ENCODE measurements around the gene HTRA3.
"Not testable (repeated sequence)": the region's sequence is repeated elsewhere in the genome, so short reads cannot be mapped to it uniquely, and the experiment has no call there.

Gene HTRA3

GRCh38 chr4:8332038-8332857 is 62.7 kb downstream of the HTRA3 start:
- no peak for DNase-seq

- no peak for DNase-seq
Observed at GRCh38 chr4:8332891-8333331, 63.4 kb downstream of the HTRA3 start.

DNA sequence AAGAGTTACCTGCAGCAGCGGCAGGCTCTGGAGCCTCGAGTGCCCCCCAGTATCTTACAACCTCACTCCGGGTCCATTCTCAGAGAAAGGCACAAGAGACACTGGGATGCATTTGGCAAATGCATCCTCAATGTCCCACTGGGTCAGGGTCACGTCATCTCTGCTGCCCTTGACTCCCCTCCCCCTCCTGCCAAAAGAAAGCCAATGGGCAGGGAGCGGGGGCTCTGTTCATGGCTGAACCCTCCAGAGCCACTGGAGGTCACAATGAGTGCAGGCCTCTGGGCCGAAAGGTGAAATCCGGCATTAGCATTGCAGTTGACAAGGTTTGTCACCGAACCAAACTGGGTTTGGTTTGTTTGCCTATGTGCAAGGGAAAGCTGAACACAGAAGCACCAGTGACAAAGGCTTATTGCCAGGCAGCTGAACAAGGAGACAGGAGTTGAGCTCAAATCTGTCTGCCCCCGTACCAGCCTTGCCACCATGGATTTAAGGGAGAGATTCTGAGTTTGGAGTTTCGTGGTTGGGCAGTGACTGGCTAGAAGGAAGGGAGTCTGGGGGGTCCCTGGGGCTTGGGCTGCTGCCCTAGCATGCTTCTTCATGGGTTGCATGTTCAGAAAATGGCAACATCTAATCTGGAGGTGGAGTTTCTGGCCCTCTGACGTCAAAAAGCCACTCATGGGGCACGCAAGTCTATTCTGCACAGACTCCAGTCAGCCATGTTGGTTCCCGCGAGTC is 64.3 kb downstream of the HTRA3 start:
- no peak for DNase-seq

- no peak for DNase-seq
Observed at GRCh38 chr4:8334786-8335460, 65.4 kb downstream of the HTRA3 start.

GRCh38 chr4:8335848-8336247 is 66.3 kb downstream of the HTRA3 start:
- DNase-seq = no peak

- DNase-seq = no peak
Observed at GRCh38 chr4:8336412-8337075, 67.0 kb downstream of the HTRA3 start.

DNA sequence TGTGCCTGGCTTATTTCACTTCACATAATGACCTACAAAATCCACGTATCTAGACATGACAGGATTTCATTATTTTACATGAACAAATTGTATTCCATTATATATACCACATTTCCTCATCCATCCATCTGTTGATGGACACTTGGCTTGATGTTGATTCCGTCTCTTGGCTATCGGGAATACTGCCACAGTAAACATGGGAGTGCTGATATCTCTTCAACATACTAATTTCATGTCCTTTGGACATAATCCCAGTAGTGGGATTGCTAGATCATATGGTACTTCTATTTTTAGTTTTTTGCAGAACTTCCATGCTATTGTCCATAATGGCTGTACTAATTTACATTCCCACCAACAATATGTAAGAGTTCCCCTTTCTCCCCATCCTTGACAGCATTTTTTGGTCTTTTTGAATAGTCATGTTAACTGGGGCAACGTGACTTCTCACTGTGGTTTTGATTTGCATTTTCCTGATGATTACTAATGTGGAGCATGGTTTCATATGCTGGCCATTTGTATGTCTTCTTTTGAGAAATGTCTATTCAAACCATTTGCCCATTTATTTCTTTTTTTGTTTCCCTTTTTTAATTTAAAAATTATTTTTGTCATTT is 68.9 kb downstream of the HTRA3 start:
- no peak for DNase-seq

- DNase-seq = no peak
Observed at GRCh38 chr4:8340781-8341241, 71.3 kb downstream of the HTRA3 start.

GRCh38 chr4:8341281-8341680 is 71.7 kb downstream of the HTRA3 start:
- not testable (repeated sequence) for DNase-seq

DNA sequence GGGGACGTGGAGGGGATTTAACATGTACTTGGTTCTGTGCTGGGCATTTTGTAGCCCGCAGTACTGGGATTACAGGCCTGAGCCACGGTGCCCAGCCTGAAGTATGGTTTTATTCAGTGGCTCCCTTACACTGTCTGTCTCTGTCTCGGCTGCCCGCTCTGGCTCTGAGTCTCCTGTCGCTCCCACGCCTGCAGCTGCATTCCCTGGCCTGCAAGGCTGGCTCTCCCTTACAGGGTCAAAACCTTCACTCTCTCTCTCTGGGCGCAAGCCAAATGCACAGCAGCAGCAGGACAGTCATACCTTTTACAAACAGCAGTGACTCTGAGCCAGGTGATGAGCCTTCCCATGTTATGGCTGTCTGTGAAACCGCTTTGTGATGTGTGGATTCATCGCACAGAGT is 72.1 kb downstream of the HTRA3 start:
- DNase-seq = no peak

- DNase-seq = no peak
Observed at GRCh38 chr4:8342651-8343261, 73.2 kb downstream of the HTRA3 start.

DNA sequence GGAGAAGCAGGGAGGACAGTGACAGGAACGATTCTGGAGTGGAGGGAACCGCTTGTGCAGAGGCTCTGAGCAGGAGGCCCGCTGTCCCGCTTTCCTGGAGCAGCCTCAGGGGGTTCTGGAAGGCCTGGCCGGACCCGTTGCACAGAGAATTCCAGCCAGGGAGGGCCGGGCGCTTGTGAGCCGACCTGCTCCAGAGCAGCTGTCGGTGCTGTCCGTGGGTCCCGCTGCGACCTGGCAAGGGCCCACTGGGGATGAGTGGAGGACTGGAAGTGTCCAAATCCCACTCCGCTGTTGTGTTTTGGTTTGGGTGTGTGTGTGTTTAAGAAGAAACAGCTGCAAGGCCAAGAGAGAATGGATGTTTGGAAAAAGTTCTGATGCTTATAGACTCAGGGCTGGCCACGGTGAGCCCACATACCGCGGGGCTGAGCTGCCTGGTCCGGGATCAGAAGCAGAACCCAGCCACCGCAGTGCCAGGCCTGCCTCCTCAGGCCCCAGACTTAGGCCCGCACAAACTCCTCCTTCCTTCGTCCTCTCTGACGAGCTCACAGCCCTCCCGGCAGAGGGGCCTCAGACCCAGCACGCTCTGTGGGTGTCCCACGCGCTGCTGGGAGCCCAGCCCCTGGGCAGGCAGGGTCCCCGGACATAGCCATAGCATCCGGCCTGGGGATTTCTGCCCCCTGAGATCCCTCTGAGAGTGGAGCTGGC is 73.9 kb downstream of the HTRA3 start:
- no peak for DNase-seq

DNA sequence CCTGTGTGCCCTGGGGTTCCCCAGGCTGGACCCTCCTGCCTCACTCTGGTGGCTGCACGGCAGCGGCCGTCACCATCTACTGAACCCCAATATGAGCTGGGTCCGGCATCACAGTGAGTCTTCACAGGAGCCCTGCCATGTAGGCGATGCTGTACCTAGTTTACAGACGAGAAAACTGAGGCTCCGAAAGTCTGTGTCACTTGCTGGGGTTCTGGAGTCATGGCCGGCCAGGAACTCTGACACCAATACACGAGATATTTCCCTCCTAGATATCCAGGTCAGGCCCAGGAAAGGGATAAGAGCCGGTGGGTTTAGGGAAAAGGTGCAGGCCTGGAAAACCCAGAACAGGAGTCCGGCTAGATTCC is 74.4 kb downstream of the HTRA3 start:
- no peak for DNase-seq

GRCh38 chr4:8344377-8344776 is 74.8 kb downstream of the HTRA3 start:
- no peak for DNase-seq

DNA sequence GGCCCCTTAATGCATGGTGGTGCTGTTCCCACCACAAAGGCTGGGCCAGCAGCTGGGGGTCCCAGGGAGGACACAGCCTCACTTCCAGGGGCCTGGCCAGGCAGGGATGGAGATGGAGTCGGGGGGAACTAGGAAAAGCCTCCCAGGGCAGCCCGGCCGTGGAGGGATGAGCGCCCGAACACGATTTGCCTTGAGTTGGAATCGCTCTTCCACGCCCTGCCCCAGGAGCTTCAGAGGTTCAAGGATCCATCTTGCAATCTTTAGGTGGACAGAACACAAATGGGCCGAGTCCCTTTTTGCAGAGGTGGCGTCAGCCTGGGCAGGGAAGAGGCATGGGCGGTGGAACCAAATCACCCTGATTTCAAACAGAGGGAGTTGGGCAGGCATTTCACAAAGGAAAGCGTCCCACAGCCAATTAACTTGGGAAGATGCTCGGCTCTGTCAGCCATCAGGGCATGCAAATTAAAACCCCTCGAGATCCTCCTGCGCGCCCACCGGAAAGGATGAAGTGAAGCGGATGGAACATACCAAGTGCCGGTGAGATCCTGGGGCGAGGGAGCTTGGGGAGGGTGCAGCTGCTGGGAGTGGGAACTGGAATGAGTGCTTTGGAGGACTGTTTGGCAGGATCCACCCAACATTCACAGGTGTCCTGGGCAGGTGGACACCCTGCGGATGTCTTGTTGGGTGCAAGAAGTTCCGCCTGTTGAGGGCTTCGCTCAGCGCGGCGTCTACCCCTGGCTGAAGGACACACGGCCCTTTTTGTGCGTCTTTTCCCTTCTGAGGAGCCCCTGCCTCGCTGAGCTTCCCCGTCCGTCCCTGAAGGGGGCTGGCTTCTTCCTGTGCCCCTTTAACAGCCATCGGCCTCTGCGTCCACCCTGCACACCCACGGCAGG is 75.7 kb downstream of the HTRA3 start:
- DNase-seq = no peak

DNA sequence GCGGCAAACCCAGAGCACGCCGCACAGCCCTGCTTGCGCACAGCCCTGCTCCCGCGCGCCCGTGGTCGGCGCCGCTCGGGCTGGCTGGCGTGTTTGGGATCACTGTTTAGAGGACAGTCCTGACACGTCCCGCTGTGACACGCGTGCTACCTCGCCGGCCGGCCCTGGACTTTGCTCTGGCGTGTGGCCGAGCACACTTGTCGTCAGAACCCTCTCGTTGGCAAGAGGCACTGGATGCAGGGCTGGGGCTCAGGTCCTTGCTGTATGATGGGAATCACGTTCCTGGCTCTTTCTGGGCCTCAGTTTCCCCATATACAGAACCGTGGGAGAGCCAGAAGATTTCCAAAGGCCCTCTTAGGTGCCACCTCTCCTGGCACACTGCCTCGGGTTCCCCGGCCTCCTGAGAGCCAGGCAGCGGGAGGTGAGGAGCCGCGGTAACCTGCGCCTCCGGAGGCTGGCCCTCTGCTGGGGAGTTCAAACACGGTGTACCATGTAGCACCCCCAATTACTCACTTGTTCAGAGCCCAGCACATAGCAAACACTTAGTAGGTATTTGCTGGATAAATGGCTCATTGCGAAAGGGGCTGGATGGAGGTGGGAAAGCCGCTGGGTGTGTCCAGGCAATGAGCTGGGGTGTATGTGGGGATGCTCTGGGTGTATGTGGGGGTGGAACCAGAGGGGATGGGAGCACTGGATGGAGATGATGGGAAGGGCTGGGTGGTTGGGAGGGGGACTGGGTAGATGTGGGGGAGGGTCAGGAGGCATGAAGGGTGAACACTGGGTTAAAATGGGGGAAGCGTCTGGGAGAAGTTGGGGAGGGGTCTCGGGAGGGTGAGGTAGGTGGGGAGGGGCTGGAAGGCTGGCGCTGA is 76.6 kb downstream of the HTRA3 start:
- DNase-seq = no peak

GRCh38 chr4:8346838-8347605 is 77.5 kb downstream of the HTRA3 start:
- DNase-seq = no peak

GRCh38 chr4:8347660-8348059 is 78.1 kb downstream of the HTRA3 start:
- no peak for DNase-seq

DNA sequence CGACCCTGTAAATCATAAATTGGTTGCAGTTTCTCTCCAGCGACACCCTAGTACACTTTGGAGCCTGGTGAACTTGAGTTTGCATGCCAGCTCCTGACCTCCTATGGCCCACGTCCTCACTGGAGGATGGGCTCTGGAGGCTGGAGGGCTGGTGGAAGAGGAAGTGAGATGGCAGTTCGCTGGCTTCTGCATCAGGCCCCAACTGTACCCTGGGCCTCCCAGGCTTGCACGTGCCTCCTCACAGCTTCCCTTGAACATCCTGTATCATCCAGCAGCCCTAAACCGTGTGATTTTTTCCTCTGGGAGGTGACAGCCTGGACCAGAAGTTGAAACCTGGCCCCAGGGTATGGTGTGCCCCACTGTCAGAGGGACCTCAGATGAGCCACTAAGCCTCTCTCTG is 78.5 kb downstream of the HTRA3 start:
- no peak for DNase-seq

Data from activated T-cell treated with anti-CD3 and anti-CD28 coated beads, Interleukin-2, amount 50 U/mL, for 48 hours (primary cell).